ENCODE data around the gene THAP7. TPM values are rescaled to one million over a fixed set of nuclear protein-coding genes. Genes with fewer than 3 reads are reported as not detected.
A peak's percentile ranks its signal among the peaks of the same experiment; 100 is the strongest.

The THAP7 gene
- total and polyA plus RNA-seq, 11 donors = 15.3 to 39.0 (median 20.3) TPM

DNA sequence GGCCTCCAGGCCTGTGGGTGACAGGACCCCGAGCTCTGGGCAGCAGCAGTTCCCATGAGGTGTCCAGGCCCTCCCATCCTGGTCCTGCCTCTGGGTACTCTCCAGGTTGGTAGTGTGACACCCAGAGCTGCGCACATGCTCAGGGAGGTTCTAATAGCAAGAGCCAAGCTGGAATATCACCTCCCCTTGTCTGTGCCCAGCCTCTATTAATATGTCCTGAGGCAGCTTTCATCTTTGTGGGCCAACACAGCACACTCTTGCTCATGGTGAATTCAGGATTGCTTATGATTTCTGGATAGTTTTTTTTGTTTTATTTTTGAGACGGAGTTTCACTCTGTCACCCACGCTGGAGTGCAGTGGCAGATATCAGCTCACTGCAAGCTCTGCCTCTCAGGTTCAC lies 16.4 kb upstream of the THAP7 start:
- Histone ChIP-seq H3K27me3 (no peaks in the 10 kb centered on the region), H3K9me3 (no peaks in the 10 kb centered on the region), H3K36me3 (no peaks in the 10 kb centered on the region), H3K27ac (no peak overlapping the region), H3K4me3 (no peak overlapping the region), H3K4me1 (peaks cover 3 to 27% (median 20%) of the 10 kb centered on the region in 12 donors)
- WGBS, 4 donors = 92 to 95% (median 93%) methylated on average over 4 of the region's 4 CpGs
- no peak for ATAC-seq
- no peak for DNase-seq
- intact Hi-C loops (cut with DNase I) = loop anchor here in 1 of 10 donors (10.0 kb wide), 2 partner anchors 54 to 134 kb away; partner anchors contain the start of gene AIFM3
- TF ChIP-seq, protein P1, sequence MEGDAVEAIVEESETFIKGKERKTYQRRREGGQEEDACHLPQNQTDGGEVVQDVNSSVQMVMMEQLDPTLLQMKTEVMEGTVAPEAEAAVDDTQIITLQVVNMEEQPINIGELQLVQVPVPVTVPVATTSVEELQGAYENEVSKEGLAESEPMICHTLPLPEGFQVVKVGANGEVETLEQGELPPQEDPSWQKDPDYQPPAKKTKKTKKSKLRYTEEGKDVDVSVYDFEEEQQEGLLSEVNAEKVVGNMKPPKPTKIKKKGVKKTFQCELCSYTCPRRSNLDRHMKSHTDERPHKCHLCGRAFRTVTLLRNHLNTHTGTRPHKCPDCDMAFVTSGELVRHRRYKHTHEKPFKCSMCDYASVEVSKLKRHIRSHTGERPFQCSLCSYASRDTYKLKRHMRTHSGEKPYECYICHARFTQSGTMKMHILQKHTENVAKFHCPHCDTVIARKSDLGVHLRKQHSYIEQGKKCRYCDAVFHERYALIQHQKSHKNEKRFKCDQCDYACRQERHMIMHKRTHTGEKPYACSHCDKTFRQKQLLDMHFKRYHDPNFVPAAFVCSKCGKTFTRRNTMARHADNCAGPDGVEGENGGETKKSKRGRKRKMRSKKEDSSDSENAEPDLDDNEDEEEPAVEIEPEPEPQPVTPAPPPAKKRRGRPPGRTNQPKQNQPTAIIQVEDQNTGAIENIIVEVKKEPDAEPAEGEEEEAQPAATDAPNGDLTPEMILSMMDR (IDR thresholded peaks at IDR 0.05) = no peak
- TF ChIP-seq POLR2A (IDR thresholded peaks at IDR 0.05) = no peak

DNA sequence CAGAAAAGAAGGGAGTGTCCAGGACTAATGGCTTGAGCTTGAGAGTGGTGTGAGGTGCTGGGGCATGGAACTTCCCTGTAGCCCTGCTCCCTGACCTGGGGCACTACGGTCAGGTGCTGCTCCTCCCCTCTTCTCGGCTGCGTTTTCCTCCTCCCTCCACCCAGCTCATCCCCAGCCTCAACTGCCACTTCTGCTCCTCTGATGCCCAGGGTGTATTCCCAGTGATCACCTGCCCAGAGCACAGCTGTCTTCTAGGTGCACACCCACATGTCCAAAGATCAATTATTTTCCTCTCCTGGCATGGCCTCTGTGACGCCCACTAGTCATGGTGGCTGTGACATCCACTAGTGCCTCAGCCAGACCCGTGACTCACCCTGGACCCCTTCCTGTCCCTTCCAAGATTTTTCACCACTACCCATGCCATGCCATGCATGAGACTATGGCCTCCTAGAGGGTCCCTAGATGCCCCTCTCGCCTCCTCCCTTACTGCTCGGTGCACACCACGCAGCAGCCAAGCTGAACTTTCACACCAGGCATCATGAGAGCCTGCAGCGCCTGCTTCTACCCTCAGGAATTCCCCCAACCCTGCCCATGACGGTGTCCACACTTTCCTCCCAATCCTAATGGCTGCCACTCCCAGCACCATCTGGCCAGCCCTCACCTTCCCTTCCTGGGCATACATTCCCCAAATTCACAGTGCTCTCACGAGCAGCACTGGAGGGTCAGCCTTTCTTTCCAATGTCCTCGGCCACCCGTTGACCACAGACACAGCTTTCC lies 14.9 kb upstream of the THAP7 start:
- TF ChIP-seq POLR2A (IDR thresholded peaks at IDR 0.05) = no peak
- TF ChIP-seq, protein P1 (IDR thresholded peaks at IDR 0.05) = no peak
- no peaks in the 10 kb centered on the region for H3K9me3 ChIP-seq
- ATAC-seq (no peak), DNase-seq (peak in 1 of 5 donors; percentile 13)
- intact Hi-C loops (cut with DNase I) = loop anchor here in 1 of 10 donors (10.0 kb wide), 2 partner anchors 52 to 132 kb away; partner anchors contain the start of gene AIFM3
- peaks cover 3 to 27% (median 20%) of the 10 kb centered on the region in 12 donors for H3K4me1 ChIP-seq
- no peak overlapping the region for H3K27ac ChIP-seq
- H3K36me3 ChIP-seq = no peaks in the 10 kb centered on the region
- 87 to 92% (median 89%) methylated on average over 13 of the region's 13 CpGs for WGBS, 4 donors
- H3K27me3 ChIP-seq = no peaks in the 10 kb centered on the region
- H3K4me3 ChIP-seq = no peak overlapping the region

DNA sequence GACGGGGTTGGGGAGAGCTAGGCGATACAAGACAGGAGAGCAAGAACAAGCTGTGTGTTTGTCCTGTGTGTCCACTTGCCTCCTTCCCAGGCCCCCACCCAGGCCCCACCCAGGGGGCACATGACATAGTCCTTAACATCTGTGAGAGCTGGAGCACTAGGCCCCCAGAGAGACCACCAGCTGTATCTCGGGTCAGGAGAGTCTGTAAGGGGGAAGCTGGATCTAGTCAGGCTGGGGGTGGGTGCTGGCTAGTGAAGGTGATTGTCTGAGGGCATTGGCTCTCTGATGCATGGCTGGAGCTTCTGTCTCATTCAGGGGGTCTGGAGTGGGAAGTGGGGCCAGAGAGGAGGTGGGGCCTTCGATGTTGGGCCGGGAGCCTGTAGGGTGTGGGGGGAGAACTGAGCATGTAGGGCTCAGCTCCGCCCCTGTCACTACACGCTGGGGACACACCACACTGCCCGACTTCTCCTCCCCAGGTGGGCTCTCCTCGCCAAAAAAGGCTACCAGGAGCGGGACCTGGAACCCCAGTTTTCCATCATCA lies 13.6 kb upstream of the THAP7 start:
- Histone ChIP-seq H3K4me3 (peak overlapping the region in 7 of 12 donors; percentile 48 to 64 (median 56)), H3K27me3 (no peaks in the 10 kb centered on the region), H3K9me3 (no peaks in the 10 kb centered on the region), H3K27ac (peak overlapping the region in 8 of 12 donors; percentile 1 to 79 (median 56)), H3K4me1 (peaks cover 3 to 27% (median 20%) of the 10 kb centered on the region in 12 donors), H3K36me3 (no peaks in the 10 kb centered on the region)
- WGBS, 4 donors = 63 to 80% (median 68%) methylated on average over 6 to 10 of the region's 10 CpGs
- DNase-seq (peak in 1 of 5 donors; percentile 29), ATAC-seq (no peak)
- TF ChIP-seq, protein P1 (IDR thresholded peaks at IDR 0.05) = no peak
- TF ChIP-seq POLR2A (IDR thresholded peaks at IDR 0.05) = no peak
- intact Hi-C loops (cut with DNase I) = loop anchor here in 1 of 10 donors (10.0 kb wide), 2 partner anchors 51 to 131 kb away; partner anchors contain the start of gene AIFM3
